IgD-negative memory B cell (primary cell): ENCODE measurements around the gene SPSB4. TPM values are rescaled to one million over a fixed set of nuclear protein-coding genes. Genes with fewer than 3 reads are reported as not detected.
"Not testable (repeated sequence)": the region's sequence is repeated elsewhere in the genome, so short reads cannot be mapped to it uniquely, and the experiment has no call there.

ENCODE experiments used
- H3K27ac Mint-ChIP-seq, 3 donors: one replicate each; pipeline ENCODE4 v1.8.0; 2020 to 2022; ENCODE audit warnings: mild to moderate bottlenecking in 3 of 3, mixed read lengths in 3 of 3, moderate library complexity in 1 of 3
- H3K27me3 Mint-ChIP-seq: one replicate; pipeline ENCODE4 v1.8.0; 2021; ENCODE audit warnings: mixed read lengths
- H3K36me3 Mint-ChIP-seq: one replicate; pipeline ENCODE4 v1.8.0; 2020; ENCODE audit warnings: mild to moderate bottlenecking, mixed read lengths
- H3K4me1 Mint-ChIP-seq, 3 donors: one replicate each; pipeline ENCODE4 v1.8.0; 2020 to 2022; ENCODE audit warnings: mixed read lengths in 3 of 3, mild to moderate bottlenecking in 1 of 3
- H3K4me3 Mint-ChIP-seq, 4 donors: one replicate each; pipeline ENCODE4 v1.8.0; 2020 to 2022; ENCODE audit warnings: mild to moderate bottlenecking in 4 of 4, mixed read lengths in 4 of 4, moderate library complexity in 3 of 4
- H3K9me3 Mint-ChIP-seq, 3 donors: one replicate each; pipeline ENCODE4 v1.8.0; 2020 to 2021; ENCODE audit warnings: mixed read lengths in 3 of 3, mild to moderate bottlenecking in 1 of 3
- polyA plus RNA-seq: library from polyadenylated mRNA; unstranded; fragments of 300-500 nt; fragmentation: Illumina TruSeq; gene quantifications from one replicate; pipeline ENCODE4 v1.2.3, GENCODE V29; 2021

Gene SPSB4
- polyA plus RNA-seq, 1 donor from 2014 or later: not detected

- Mint-ChIP-seq H3K9me3 (no peaks in the 10 kb centered on the region), H3K27me3 (peaks cover 3% of the 10 kb centered on the region), H3K36me3 (no peaks in the 10 kb centered on the region), H3K4me1 (peaks cover 0 to 4% (median 2%) of the 10 kb centered on the region in 3 donors), H3K4me3 (no peak overlapping the region), H3K27ac (no peak overlapping the region)
Measured at GRCh38 chr3:141105828-141106628, 54.9 kb downstream of the SPSB4 start.

DNA sequence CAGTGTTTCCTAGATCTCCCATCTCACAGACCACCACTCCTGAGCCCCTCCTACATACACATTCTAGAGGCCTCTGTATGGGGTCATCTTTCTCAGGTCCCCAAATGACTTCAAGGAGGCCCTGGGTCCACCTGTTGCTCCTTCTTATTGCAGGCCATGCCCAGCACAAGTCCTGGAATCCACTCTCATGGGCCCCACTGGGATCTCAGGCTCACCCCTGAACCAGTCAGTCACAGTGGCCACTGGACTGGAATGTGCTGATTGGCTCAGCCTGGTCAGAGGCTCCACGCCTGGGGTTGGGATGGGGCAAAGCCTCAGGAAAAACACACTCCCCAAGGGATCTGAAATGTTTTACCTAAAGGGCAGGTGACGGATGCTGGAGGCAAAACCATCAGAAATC is 55.7 kb downstream of the SPSB4 start:
- H3K4me1 Mint-ChIP-seq: peaks cover 0 to 4% (median 2%) of the 10 kb centered on the region in 3 donors
- H3K27me3 Mint-ChIP-seq: peaks cover 3% of the 10 kb centered on the region
- H3K9me3 Mint-ChIP-seq: no peaks in the 10 kb centered on the region
- no peak overlapping the region for H3K4me3 Mint-ChIP-seq
- H3K27ac Mint-ChIP-seq: no peak overlapping the region
- H3K36me3 Mint-ChIP-seq: no peaks in the 10 kb centered on the region

DNA sequence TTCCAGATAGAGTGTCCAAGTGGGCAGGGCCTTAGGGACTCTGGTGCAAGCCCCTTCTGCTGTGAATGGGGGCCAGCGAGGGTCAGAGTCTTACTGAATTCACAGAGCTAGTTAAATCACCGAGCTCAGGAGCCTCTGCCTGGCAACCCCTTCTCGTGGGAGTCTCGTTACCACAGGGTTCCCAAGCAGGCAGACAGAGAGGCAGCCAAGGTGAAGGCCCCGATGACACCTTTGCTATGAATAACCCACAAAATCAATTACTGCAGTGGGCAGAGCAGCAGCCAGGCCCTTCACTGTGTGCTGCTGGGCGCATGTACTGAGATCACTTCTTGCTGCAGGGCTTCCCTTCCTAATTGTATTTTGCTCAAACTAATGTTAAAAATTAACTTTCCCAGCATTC is 56.9 kb downstream of the SPSB4 start:
- Mint-ChIP-seq H3K9me3 (no peaks in the 10 kb centered on the region), H3K4me1 (peaks cover 0 to 4% (median 2%) of the 10 kb centered on the region in 3 donors), H3K27ac (no peak overlapping the region), H3K27me3 (peaks cover 2% of the 10 kb centered on the region), H3K36me3 (no peaks in the 10 kb centered on the region), H3K4me3 (no peak overlapping the region)

GRCh38 chr3:141109751-141110150 is 58.6 kb downstream of the SPSB4 start:
- H3K27ac Mint-ChIP-seq: no peak overlapping the region
- peaks cover 2% of the 10 kb centered on the region for H3K27me3 Mint-ChIP-seq
- H3K9me3 Mint-ChIP-seq: peaks cover 0 to 4% (median 0%) of the 10 kb centered on the region in 3 donors
- no peaks in the 10 kb centered on the region for H3K36me3 Mint-ChIP-seq
- peaks cover 0 to 4% (median 2%) of the 10 kb centered on the region in 3 donors for H3K4me1 Mint-ChIP-seq
- H3K4me3 Mint-ChIP-seq: peak overlapping the region in 1 of 4 donors; percentile 21

DNA sequence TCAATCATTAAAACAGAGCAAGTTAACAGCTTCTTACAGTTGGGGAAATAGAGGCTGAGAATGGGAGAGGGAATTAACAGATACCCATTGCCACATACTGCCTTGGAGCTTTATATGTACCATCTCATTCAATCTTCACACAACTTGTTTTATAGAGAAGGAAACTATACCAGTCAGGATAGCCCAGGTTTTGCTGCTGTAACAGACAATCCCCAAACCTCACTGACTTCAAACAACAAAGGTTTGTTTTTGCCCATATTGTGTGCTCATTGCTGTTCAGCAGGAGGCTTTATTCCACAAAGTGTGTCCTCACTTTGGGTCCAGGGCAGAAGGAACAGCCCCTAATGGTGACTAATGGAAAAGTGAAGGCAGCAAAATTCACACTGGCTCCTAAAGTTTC is 59.2 kb downstream of the SPSB4 start:
- Mint-ChIP-seq H3K4me3 (no peak overlapping the region), H3K9me3 (peaks cover 0 to 4% (median 2%) of the 10 kb centered on the region in 3 donors), H3K4me1 (peaks cover 0 to 4% (median 2%) of the 10 kb centered on the region in 3 donors), H3K36me3 (no peaks in the 10 kb centered on the region), H3K27ac (no peak overlapping the region), H3K27me3 (peaks cover 2% of the 10 kb centered on the region)

GRCh38 chr3:141111364-141112155 is 60.4 kb downstream of the SPSB4 start:
- Mint-ChIP-seq H3K4me1 (no peaks in the 10 kb centered on the region), H3K27ac (peak overlapping the region in 1 of 3 donors; percentile 23), H3K9me3 (peaks cover 0 to 4% (median 2%) of the 10 kb centered on the region in 3 donors), H3K4me3 (no peak overlapping the region), H3K36me3 (no peaks in the 10 kb centered on the region), H3K27me3 (peaks cover 2% of the 10 kb centered on the region)

GRCh38 chr3:141112686-141113297 is 61.6 kb downstream of the SPSB4 start:
- Mint-ChIP-seq H3K27me3 (peaks cover 4% of the 10 kb centered on the region), H3K36me3 (no peaks in the 10 kb centered on the region), H3K27ac (no peak overlapping the region), H3K9me3 (peaks cover 0 to 4% (median 4%) of the 10 kb centered on the region in 3 donors), H3K4me3 (no peak overlapping the region), H3K4me1 (no peaks in the 10 kb centered on the region)

GRCh38 chr3:141113680-141114079 is 62.5 kb downstream of the SPSB4 start:
- not testable (repeated sequence) for H3K36me3 Mint-ChIP-seq, H3K27ac Mint-ChIP-seq, H3K4me3 Mint-ChIP-seq, H3K4me1 Mint-ChIP-seq, H3K27me3 Mint-ChIP-seq, H3K9me3 Mint-ChIP-seq

GRCh38 chr3:141114179-141114745 is 63.1 kb downstream of the SPSB4 start:
- peaks cover 2 to 4% (median 4%) of the 10 kb centered on the region in 3 donors for H3K9me3 Mint-ChIP-seq
- no peaks in the 10 kb centered on the region for H3K36me3 Mint-ChIP-seq
- no peaks in the 10 kb centered on the region for H3K4me1 Mint-ChIP-seq
- H3K27ac Mint-ChIP-seq: no peak overlapping the region
- H3K27me3 Mint-ChIP-seq: peaks cover 4% of the 10 kb centered on the region
- no peak overlapping the region for H3K4me3 Mint-ChIP-seq

DNA sequence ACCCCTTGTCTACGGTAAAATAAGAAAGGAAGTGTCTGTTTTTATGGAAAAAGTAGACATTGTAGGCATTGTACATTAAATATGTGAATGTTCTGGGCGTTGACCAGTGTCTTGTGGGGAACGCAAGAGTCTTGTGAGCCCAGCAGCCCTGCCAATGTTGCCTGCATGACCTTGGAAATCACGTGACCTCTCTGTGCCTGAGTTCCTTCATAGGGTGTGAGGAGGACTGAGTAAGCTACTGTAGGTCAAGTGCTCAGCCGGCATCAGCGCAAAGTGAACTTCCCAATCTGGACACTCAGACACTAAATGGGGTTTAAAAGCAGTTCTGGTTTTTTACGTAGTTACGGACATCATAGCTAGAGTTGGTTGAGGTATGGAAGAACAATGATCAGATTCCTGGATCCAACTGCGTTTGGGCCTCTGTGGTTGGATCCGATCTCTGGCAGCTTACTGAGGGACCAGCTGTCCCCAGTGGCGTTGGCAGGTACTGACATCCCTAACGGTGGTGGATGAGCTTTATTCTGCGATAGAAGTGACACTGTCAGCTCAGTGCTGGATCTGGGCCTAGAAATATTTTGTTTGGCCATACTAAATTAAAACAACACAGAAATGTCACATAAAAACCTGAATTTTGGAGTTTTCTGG is 63.8 kb downstream of the SPSB4 start:
- Mint-ChIP-seq H3K4me1 (no peaks in the 10 kb centered on the region), H3K27ac (no peak overlapping the region)

GRCh38 chr3:141115789-141116541 is 64.8 kb downstream of the SPSB4 start:
- Mint-ChIP-seq H3K4me1 (no peaks in the 10 kb centered on the region), H3K36me3 (no peaks in the 10 kb centered on the region), H3K9me3 (peaks cover 2 to 4% (median 4%) of the 10 kb centered on the region in 3 donors), H3K27me3 (peaks cover 6% of the 10 kb centered on the region), H3K27ac (no peak overlapping the region), H3K4me3 (no peak overlapping the region)

More for the DNA sequence above, 63.8 kb downstream of the SPSB4 start:
- H3K27me3 Mint-ChIP-seq: peaks cover 4% of the 10 kb centered on the region
- H3K36me3 Mint-ChIP-seq: no peaks in the 10 kb centered on the region
- no peak overlapping the region for H3K4me3 Mint-ChIP-seq
- H3K9me3 Mint-ChIP-seq: peaks cover 2 to 4% (median 4%) of the 10 kb centered on the region in 3 donors

- peaks cover 2 to 7% (median 4%) of the 10 kb centered on the region in 3 donors for H3K9me3 Mint-ChIP-seq
- H3K4me1 Mint-ChIP-seq: no peaks in the 10 kb centered on the region
- H3K36me3 Mint-ChIP-seq: no peaks in the 10 kb centered on the region
- H3K4me3 Mint-ChIP-seq: no peak overlapping the region
- H3K27ac Mint-ChIP-seq: no peak overlapping the region
- peaks cover 9% of the 10 kb centered on the region for H3K27me3 Mint-ChIP-seq
Measured at GRCh38 chr3:141116721-141117120, 65.6 kb downstream of the SPSB4 start.

- not testable (repeated sequence) for H3K27me3 Mint-ChIP-seq, H3K4me3 Mint-ChIP-seq, H3K9me3 Mint-ChIP-seq, H3K36me3 Mint-ChIP-seq, H3K27ac Mint-ChIP-seq, H3K4me1 Mint-ChIP-seq
Measured at GRCh38 chr3:141117982-141118381, 66.8 kb downstream of the SPSB4 start.

DNA sequence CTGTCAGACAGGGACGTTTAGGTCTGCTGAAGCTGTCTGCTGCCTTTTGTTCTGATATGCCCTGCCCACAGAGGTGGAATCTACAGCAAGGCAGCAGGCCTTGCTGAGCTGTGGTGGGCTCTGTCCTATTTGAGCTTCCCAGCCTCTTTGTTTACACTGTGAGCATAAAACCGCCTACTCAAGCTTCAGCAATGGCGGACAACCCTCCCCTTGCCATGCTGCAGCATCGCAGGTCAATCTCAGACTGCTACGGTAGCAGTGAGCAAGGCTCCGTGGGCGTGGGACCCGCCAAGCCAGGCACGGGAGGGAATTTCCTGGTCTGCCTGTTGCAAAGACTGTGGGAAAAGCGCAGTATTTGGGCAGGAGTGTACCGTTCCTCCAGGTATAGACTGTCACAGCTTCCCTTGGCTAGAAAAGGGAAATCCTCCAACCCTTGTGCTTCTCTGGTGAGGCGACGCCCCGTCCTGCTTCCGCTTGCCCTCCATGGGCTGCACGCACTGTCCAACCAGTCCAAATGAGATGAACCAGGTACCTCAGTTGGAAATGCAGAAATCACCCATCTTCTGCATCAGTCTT is 71.4 kb downstream of the SPSB4 start:
- Mint-ChIP-seq H3K4me3 (no peak overlapping the region), H3K36me3 (no peaks in the 10 kb centered on the region), H3K9me3 (peaks cover 0 to 4% (median 2%) of the 10 kb centered on the region in 3 donors), H3K27ac (no peak overlapping the region), H3K4me1 (no peaks in the 10 kb centered on the region), H3K27me3 (peaks cover 22% of the 10 kb centered on the region)
